Activated CD4-positive, alpha-beta T cell treated with anti-CD3 and anti-CD28 coated beads, Interleukin-2, amount 50 U/mL, for 4 hours (primary cell): ENCODE data around the gene RNF144A.

Experiments
- DNase-seq, 2 experiments: peaks; one replicate each; pipeline ENCODE4 v3.0.0-alpha.2; 2020

RNF144A gene

GRCh38 chr2:7009207-7009911 lies 92.1 kb downstream of the RNF144A start:
- DNase-seq: no peak

GRCh38 chr2:7010391-7011054 lies 93.3 kb downstream of the RNF144A start:
- no peak for DNase-seq

GRCh38 chr2:7011356-7012083 lies 94.3 kb downstream of the RNF144A start:
- no peak for DNase-seq

GRCh38 chr2:7012141-7012764 lies 95.0 kb downstream of the RNF144A start:
- DNase-seq: no peak

GRCh38 chr2:7013471-7014160 lies 96.4 kb downstream of the RNF144A start:
- no peak for DNase-seq

GRCh38 chr2:7014174-7014640 lies 97.0 kb downstream of the RNF144A start:
- DNase-seq: peak in 1 of 2 experiments; percentile 18

GRCh38 chr2:7015007-7015950 lies 98.1 kb downstream of the RNF144A start:
- DNase-seq: no peak

GRCh38 chr2:7016148-7016547 lies 98.9 kb downstream of the RNF144A start:
- DNase-seq: no peak

- no peak for DNase-seq
Observed at GRCh38 chr2:7016601-7017211, 99.5 kb downstream of the RNF144A start.

GRCh38 chr2:7017671-7018281 lies 100.6 kb downstream of the RNF144A start:
- no peak for DNase-seq

GRCh38 chr2:7018282-7018701 lies 101.1 kb downstream of the RNF144A start:
- no peak for DNase-seq

GRCh38 chr2:7018767-7019166 lies 101.6 kb downstream of the RNF144A start:
- DNase-seq: no peak

GRCh38 chr2:7019191-7019590 lies 102.0 kb downstream of the RNF144A start:
- DNase-seq: no peak

- DNase-seq: no peak
Observed at GRCh38 chr2:7020059-7020458, 102.8 kb downstream of the RNF144A start.

GRCh38 chr2:7020468-7020867 lies 103.3 kb downstream of the RNF144A start:
- DNase-seq: no peak

GRCh38 chr2:7020939-7021470 lies 103.8 kb downstream of the RNF144A start:
- no peak for DNase-seq

GRCh38 chr2:7022492-7023385 lies 105.5 kb downstream of the RNF144A start:
- DNase-seq: no peak

- no peak for DNase-seq
Observed at GRCh38 chr2:7023542-7023941, 106.3 kb downstream of the RNF144A start.

GRCh38 chr2:7024261-7024660 lies 107.0 kb downstream of the RNF144A start:
- DNase-seq: no peak
